GM19193 (cell line): ENCODE data around the gene PLOD3.

Source experiments
- POLR2A ChIP-seq: IDR thresholded peaks from 4 replicates; pipeline ENCODE4 v1.6.1; 2011; ENCODE audit not compliant: insufficient read depth, insufficient read length; ENCODE audit errors: extremely low read depth

PLOD3 gene

DNA sequence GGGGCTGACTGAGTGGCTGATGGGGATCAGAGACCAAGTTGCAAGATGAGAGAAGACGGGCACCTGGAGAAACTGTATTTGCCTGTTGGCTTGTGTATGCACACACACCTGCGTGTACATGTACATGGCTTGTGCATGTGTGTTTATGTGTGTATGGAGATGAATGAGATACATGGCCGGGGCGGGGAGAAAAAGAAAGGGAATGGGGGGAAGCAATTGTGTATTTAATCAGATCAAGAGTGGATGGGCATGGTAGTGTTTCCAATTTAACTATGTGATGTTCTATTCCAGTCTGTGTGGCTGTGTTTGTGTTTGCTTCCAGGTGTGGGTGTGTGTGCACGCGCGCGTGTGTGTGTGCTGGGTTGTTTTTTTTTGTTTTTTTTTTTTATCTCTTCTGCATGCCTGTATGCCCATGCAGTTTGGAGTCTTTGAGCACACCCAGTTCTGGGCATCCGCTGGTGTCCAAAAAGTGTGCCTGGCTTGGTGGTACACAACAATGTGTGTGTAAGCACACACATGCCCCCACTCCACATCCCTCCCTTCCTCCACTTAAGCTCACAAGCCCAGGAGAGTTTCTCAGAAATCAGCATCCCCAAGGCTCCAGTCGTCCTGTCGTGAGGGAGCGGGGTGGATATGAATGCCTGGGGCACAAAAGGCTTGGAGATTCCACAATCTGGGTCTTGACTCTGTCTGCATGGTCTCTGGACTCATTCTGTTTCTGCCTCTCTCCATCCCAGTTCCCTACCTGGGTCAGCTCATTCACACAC lies 49.6 kb downstream of the PLOD3 start:
- no peak for TF ChIP-seq POLR2A

DNA sequence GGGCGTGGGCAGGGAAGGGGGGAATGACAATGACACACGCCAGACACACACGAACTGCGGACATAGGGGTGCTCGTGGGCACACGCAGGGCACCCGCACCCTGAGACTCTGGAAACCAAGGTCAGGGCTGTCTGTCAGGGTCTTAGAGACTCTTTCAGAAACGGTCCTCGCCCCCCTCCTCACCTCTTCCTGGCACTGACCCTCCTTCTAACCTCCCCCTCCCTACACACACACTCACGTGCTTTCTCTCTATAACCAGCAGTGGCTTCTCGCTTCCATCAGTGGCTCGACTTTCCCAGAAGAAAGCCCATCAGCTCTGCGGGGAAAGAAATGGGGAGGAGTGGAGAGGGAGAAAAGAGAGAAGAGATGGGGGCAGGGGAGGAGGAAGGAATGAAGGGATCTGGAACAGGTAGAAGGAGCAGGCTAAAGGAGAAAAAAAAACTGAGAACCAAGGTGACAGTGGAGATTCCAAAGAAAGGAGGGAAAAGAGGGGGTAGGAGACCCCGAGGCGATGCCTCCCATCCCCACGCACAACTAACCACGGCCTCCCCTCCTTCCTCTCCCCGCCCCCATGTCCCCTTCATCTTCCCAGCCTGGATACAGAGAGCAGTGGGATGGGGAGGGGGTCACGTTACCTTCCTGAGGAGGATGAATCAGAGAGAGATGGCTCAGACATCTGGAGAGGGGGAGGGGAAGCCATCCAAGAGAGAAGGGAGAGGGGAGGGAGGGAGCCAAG lies 50.3 kb downstream of the PLOD3 start:
- no peak for TF ChIP-seq POLR2A

GRCh38 chr7:101166648-101166908 lies 50.8 kb downstream of the PLOD3 start:
- TF ChIP-seq POLR2A = no peak

GRCh38 chr7:101165958-101166647 lies 51.3 kb downstream of the PLOD3 start:
- no peak for TF ChIP-seq POLR2A

- TF ChIP-seq POLR2A = no peak
Measured at GRCh38 chr7:101165075-101165957, 52.1 kb downstream of the PLOD3 start, which contains the start of gene VGF. Gene VGF (minus strand): TSS chr7:101165569. CDS start chr7:101164843, 726 bp downstream.

- TF ChIP-seq POLR2A = no peak
Measured at GRCh38 chr7:101164071-101164840, 53.1 kb downstream of the PLOD3 start.

DNA sequence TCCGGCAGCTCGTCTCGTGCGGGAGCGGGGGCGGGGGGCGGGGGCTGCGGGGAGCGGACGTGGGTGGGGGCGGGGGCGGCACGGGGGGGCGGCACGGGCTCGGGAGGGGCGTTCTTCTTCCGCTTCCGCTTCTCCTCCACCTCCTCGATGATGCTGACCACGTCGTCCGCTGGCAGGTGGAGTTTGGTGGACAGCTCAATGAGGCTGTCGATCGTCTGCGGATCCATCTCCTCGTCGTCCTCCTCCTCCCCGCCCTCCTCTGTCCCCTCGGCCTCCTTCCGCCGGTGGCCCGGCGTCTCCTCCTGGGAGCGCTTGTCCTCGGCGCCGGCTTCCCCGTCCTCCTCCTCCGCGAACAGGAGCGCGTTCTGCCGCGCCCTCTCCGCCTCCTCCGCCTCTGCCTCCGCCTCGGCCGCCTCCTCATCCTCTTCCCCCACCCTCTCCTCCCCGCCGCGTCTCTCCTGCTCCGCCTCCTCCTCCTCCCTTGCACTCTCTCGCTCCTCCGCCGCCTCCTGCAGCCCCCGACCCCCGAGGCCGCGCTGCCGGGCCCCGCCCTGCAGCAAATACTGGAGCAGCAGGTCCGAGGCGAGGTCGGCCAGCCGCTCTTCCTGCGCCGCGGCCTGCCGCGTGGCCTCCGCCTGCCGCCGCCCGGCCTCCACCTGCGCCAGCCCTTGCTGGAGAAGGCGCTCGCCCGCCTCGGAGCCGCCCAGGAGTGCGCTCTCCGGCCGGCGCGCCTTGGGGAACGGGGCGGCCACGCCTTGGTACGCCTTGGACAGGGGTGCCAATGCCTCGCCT lies 53.9 kb downstream of the PLOD3 start:
- no peak for TF ChIP-seq POLR2A

DNA sequence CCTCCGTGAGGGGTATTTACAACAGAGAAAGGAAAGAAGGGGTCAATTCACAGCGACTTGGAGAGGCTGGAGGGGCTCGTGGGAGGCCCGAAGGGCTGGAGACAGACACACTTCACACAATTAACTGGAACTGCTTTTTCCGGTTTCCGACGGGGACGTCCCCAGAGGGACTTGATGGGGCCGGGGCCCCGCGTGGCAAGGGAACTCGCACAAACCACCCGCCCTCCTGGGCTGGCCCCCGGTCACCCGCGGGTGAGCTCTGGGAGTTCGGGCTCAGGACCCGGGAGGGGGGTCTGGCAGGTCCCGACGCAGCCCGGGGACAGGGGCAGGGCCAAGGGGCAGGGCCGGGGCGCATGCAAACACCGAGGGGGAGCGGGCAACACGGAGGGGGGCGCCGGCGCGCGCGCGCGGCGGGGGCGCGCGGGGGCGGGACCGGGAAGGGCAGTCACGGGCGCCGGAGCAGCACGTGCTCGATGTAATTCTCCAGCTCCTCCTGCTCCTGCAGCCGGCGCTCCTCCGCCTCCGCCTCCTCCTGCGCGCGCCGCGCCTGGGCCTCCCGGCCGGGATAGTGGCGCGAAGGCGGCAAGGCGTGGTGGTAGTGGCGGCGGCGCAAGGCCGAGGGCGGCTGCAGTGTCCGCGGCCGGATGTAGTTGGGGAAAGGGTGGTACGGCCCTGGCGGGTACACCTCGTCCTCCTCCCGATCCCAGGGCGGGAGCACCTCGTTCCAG lies 54.7 kb downstream of the PLOD3 start:
- no peak for TF ChIP-seq POLR2A

- TF ChIP-seq POLR2A = no peak
Measured at GRCh38 chr7:101161692-101162471, 55.5 kb downstream of the PLOD3 start.

GRCh38 chr7:101160910-101161309 lies 56.5 kb downstream of the PLOD3 start:
- TF ChIP-seq POLR2A = no peak

DNA sequence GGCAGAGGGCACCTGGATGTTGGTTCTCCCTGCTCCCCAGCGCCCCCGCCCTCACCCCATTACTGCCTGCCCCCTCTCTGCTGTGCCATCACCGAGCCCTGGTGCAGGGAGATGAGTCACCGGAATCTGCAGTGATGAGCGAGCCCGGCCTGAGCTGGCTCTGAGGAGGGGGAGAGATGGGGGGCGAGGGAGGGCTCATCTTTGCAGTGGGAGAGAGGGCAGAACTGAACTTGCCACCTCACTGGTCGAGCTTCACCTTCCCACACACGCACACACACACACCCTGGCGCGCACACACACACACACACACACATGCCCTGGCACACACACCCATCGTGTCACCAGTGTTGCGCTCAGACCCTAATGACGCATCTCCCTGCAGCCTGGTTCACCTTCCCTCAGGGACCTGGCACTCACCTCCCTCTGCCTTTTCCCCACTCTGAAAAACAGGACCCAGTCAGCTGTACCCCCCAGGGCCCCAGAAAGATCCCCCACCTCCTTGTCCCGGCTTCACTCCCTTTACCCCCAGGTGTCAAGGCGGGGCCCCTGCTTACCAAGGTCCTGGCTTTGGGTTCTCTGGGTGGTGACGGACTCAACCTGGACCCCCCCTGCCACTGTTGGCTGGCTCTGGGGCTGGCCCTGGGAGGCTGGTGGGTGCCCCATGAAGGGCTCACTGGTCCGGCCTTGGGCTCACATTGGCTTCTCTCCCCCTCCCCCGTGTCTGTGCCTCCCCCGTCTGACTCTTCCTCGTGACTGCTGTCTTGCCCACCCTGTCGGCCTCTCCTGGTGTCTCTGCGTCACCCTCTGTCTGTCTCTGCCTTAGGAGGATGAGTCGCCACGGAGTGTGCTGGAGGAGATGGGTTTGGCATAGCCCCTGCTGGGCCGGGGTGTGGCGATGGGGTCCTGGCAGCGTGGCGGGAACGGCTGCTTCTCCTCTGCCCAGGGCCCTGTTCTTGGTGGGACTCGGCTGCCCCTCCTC lies 57.4 kb downstream of the PLOD3 start:
- TF ChIP-seq POLR2A = no peak
